Middle frontal gyrus (tissue), 1 donor: Measurements from ENCODE around the gene PDCD1.

ENCODE experiments used
- DNase-seq: peaks from one replicate; pipeline ENCODE4 v3.0.0-alpha.2; 2015; ENCODE audit warnings: low spot score; ENCODE audit errors: extremely low spot score

Gene PDCD1

DNA sequence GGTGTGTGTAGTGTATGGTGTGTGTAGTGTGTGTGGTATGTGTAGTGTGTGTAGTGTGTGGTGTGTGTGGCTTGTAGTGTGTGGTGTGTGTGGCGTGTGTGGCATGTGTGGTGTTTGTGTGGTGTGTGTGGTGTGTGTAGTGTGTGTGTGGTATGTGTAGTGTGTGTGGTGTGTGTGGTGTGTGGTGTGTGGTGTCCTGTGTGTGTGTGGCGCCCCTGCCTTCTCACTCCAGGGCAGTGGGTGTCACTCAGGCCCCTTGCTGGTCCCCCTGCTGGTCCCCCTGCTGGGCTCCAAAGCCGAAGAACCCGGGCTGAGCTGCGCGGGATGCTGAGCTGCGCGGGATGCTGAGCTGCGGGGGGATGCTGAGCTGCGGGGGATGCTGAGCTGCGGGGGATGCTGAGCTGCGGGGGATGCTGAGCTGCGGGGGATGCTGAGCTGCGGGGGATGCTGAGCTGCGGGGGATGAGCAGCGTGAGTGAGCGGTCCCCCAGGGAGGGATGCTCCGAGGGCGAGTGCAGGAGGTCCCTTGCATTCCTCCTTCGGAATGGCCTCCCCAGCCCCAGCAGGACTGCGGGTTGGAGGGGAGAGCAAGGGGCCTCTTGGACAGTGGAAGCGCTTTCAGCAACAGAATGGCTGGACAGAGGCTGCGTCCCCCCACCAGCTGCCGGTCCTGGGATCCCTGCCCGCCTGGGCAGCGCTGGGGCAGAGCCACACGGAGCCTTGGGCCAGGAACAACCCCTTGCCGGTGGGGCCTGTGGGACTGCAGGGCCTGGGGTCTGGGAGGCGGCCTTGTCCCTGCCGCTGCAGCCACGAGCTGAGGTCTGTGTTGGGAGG is 7.5 kb upstream of the PDCD1 start:
- DNase-seq: no peak

GRCh38 chr2:241865416-241865956 is 6.8 kb upstream of the PDCD1 start:
- no peak for DNase-seq

DNA sequence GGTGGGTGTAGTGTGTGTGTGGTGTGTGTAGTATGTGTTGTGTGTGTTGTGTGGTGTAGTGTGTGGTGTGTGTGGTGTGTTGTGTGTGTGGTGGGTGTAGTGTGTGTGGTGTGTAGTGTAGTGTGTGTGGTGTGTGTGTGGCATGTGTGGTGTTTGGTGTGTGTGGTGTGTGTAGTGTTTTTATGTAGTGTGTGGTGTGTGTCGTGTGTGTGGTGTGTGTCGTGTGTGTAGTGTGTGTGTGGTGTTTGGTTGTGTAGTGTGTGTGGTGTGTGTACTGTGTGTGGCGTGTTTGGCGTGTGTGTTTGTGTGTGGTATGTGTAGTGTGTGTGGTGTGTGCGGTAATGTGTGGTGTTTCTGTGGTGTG is 6.1 kb upstream of the PDCD1 start:
- DNase-seq: no peak

DNA sequence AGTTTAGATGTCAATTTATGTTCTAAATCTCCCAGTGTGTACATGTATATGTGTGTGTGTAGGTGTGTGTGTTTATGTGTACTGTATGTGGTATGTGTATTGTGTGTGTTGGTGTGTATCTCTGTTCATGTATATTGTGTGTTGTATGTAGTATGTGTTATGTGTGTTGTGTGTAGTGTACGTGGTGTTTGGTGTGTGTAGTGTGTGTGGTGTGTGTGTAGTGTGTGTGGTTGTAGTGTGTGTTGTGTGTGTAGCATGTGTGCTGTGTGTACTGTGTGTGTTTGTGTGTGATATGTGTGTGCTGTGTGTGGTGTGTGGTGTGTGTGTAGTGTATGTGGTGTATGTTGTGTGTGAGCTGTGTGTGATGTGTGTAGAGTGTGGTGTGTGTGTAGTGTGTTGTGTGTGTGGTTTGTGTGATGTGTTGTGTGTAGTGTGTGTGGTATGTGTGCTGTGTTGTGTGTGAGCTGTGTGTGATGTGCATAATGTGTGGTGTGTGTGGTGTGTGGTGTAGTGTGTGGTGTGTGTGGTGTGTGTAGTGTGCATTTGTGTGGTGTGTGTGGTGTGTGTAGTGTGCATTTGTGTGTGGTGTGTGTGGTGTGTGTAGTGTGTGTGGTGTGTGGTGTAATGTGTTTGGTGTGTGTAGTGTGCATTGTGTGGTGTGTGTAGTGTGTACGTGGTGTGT is 5.6 kb upstream of the PDCD1 start:
- no peak for DNase-seq

GRCh38 chr2:241863536-241863954 is 4.9 kb upstream of the PDCD1 start:
- no peak for DNase-seq

- DNase-seq: no peak
These were observed 4.3 kb upstream of the PDCD1 start for GRCh38 chr2:241862775-241863535.

DNA sequence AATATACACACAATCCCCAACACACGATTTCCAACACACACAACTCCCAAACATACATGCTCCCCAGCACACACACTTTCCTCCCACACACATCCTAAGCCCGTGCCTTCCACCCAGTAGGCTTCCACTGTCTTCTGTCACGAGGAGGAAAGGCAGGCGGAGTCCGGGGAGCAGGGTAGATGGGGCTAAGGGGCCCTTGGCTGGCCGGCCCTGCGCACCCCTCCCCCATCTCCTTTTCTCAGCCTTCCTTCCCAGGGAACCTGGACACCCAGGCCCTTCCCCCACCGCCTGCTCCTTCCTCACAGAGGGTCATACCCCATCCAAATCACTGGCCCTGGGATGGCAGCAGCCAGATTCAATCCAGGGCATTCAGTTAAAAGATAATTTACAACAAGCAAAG is 3.4 kb upstream of the PDCD1 start:
- DNase-seq: no peak

GRCh38 chr2:241861264-241861663 is 2.6 kb upstream of the PDCD1 start:
- DNase-seq: no peak

DNA sequence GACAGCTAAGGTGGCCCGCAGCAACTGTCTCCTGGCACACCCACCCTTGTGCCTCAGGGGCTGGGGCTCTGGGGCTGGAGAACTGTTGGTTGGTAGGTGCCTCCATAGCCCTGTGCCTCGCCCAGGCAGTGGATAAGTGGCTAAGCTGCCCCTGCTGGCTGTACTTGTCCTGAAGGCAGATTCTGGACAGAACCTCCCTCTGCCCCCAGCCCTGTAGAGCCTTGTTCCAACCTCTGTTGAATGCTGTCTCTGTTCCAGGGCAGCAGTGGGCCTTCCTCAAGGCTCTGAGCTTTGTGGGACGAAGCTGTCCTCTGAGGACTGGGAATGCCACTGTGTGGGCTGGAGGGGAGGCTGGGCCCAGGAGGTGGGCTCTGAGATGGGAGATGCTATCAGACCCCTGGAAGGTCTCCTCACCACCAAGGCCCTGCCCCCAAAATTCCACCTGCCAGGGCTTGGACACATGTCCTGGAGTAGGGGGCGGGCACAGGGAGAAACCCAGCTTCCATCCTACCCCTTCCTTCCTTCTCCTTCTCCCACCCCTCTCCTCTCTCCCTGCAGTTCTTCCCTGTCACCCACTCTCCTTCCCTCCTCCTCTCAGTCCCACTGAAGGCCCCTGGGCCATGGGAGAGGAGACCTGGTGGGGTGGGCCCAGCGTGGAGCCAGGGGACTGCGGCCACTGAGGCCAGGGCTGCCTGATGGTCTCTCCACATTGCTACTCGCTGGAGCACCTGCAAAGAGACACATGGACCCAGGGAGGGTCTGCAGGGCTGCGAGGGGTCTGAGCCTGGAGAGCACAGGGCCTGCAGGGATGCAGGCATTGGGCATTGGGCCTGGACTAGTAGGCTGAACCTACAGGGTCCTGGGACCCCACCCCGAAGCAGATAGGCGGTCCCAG is 1.7 kb upstream of the PDCD1 start:
- DNase-seq: no peak

DNA sequence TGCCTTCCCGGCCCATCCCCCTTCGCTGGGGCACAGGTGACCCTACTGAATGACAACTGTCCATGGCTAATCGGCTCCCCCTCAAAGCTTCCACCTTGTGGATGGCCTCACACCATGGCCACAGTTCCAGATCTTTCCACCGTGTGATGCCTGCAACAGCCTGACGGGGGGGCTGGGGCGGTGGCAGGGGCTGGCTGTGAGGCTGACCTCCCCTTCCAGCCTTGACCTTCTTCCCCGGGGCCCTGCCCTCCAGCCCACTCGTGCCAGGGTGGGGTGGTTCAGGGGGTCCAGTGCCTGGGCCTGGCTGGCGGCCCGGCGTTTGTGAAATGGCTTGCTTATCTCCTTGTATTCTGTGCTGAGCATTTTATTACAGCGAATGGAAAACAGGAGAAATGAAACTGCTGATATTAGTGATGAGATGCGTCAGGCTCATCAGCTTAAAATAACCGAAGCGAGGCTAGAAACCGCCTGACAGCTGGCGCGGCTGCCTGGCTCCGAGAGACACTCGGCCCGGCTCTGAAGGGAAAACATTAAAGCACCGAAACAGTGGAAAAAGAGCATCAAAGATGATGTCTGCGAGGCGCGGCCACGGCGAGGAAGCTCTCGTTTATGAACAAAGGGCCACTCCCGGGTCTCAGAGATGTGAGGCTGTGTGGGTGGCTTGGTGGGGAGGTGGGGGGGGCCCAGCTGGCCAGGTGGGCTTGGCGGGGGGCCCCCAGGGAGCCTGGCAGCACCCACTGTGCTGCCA is 916 bp upstream of the PDCD1 start:
- DNase-seq: peak; percentile 45

DNA sequence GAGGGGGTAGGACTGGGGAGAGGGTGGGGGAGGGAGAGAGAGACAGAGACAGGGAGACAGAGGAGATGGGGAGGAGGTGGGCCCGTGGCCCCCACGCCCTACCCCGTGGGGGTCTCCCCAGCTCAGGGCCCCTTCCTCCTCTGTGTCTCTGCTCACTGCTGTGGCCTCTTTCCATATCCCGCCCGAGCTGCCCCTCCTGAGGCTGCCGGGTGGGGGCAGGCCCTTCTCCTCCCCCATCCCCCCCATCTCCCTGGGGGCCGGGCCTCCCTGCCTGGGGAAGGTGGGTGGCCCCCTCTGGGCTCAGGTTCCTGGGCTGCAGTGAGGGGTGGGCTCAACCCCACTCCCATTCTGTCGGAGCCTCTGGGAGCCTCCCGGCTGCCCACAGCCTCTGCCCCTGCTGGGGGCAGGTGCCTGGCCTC is 332 bp upstream of the PDCD1 start:
- DNase-seq: no peak

GRCh38 chr2:241857572-241858121 is 1.0 kb downstream of the PDCD1 start:
- no peak for DNase-seq

DNA sequence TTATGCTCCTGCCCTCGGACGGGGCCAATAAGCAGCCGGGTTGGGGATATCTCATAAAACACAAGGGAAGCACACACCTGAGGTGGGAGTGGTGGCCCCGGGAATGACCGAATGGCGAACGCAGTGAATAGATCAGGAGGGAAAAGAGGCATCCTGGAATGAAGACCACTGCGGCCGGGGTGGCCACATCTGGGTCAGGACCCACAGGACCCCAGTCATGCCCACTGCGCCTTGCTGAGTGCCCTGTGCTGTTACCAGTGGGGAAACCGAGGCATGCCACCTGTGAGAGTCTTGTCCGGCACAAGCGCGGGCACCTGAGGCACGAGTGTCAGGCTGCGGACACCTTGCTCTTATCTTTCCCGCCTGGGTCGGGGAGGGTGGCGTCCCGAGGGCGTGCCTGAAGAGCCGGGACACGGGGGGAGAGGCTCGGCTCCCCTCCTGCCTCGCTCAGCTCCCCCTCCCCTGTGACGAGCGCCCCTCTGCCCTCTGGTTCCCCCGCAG is 1.6 kb downstream of the PDCD1 start:
- no peak for DNase-seq

DNA sequence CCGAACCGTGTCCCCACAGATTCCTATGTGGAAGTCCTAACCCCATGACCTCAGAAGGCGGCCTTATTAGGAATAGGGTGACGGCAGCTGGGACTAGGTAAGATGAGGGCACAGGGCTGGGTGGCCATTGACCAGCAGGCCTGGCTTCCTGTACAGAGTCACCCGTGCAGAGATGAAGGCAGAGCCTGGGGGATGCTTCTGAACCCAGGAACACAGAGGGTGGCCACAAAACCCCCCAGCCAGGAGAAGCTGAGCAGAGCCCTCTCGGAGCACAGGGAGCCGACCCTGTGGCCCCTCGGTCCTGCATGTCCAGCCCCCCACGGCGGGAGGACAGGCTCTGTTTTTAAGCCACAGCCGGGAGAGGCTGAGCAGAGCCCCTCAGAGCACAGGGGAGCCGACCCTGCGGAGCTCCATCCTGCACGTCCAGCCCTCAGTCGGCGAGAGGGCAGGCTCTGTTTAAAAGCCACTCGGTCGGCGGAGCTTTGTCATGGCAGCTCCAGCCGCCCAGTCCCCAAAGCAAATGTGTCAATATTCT is 2.7 kb downstream of the PDCD1 start:
- DNase-seq: no peak

- no peak for DNase-seq
These were observed 3.3 kb downstream of the PDCD1 start for GRCh38 chr2:241855245-241855887.

DNA sequence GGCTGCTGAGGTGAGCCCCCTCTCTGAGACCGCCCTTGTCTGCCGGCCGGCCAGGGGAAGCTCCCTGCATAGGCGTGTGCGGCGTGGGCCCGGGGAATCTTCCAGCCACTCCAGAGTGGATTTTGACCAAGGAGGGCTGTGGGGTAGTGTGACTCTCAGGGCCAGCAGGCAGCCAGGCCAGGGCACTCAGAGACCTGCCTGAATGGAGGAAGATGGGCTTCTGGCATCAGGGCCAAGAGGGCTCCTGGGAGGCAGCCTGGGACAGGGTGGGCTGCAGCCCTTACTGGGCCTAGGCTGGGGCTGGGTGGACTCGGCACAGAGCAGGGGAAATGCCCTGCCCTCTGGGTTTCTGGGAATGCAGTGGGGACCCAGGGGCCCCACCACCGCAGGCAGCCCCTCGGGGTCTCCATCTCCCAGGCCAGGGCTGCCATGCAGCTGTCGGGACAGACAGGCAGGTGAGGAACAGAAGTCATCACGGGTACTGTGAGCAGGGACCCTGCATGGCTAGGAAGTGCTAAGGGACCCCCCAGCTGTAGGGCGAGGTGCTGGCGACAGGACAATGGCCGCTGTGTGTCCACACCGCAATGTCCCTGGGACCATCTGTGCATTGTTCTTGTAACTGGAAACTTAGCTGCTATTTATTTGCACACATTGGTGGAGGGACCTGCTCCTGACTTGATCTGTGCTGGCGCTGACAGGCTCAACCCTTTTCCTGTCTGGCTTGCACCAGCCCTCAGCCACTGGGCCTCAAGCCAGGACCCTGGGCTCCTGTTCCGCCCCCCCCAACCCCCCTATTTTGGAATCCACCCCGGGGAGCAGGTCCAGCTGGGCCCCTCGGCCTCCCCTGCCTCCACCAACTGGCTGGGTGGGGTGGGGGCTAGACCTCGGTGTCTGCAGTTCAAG is 4.1 kb downstream of the PDCD1 start:
- DNase-seq: no peak

DNA sequence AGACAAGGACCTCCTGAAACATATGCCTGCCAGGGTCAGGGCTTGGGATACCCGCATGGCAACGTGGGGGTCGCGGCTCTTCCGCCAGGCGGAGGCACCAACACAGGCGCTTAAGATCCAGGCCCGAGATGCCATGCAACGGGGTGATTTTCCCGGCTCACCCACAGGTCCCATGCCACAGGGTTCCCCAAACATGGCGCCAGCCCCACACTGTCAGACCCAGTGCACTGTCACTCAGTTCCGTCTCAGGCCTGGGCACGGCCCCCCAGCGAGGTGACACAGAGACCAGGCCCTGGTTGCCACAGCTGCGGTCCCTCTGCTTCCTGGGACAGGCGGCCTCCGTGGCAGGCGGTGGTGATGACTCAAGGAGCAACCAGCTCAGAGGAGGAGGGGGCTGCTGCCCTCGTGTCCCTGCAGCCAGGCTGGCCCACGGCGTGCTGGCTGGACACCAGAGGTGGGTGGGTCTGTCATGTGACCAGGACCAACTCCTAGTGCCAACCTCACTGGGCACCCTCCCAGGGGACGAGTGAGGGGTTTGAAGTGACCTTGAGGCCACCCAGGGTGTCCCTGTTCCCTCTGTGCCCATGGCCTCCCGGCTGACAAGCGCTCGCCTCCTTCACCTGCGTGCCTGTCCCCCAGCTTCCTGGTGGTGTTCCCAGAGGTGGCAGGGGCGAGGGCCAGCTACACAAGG is 4.9 kb downstream of the PDCD1 start:
- DNase-seq: no peak
